IMR-90 (cell line): ENCODE results near the gene GNPTG. TPM values are rescaled to one million over a fixed set of nuclear protein-coding genes. Genes with fewer than 3 reads are reported as not detected.

Experiments
- ATAC-seq: fragments of 200-7000 bp; cut with Tn5 transposase; 2 replicates; pipeline ENCODE4 v1.9.1; 2020; ENCODE audit warnings: low read depth, mild to moderate bottlenecking, moderate library complexity
- BruUV-seq: library from RNA; stranded (reverse); fragments of 400-500 nt; replicated peaks from 2 replicates; lab custom pipeline; 2021; lab: Mats Ljungman, UMichigan
- CTCF ChIA-PET: fragments of 300-600 bp; formaldehyde crosslinking; extraction: SDS; loops from one replicate; lab custom pipeline; 2021; ENCODE audit warnings: antibody characterized with exemption; lab: Yijun Ruan, JAX
- POLR2A ChIA-PET: fragments of 300-600 bp; sonication (Branson Sonifier 250); formaldehyde crosslinking; loops from one replicate; lab custom pipeline; 2022; ENCODE audit warnings: antibody characterized with exemption; ENCODE audit not compliant: unreplicated experiment; lab: Charles Lee
- DNase-seq: peaks from one replicate; pipeline ENCODE4 v3.0.0; 2013
- H2AFZ ChIP-seq: replicated peaks from 2 replicates; pipeline ENCODE3; 2013; ENCODE audit warnings: low read length, mild to moderate bottlenecking; ENCODE audit not compliant: poor library complexity
- H2AK5ac ChIP-seq: 2 replicates; pipeline ENCODE4 v1.6.1; 2013; ENCODE audit warnings: low read depth, low read length, inconsistent platforms
- H2AK9ac ChIP-seq: replicated peaks from 2 replicates; pipeline ENCODE3; 2013; ENCODE audit warnings: mild to moderate bottlenecking, low read depth, low read length, moderate library complexity; ENCODE audit not compliant: poor library complexity
- H2BK120ac ChIP-seq: 2 replicates; pipeline ENCODE4 v1.6.1; 2013; ENCODE audit warnings: low read depth, low read length, inconsistent platforms
- H2BK15ac ChIP-seq: 3 replicates; pipeline ENCODE4 v1.6.1; 2013; ENCODE audit warnings: low read depth, low read length, inconsistent platforms
- H2BK20ac ChIP-seq: 2 replicates; pipeline ENCODE4 v1.6.1; 2013; ENCODE audit warnings: low read depth, mild to moderate bottlenecking, inconsistent platforms, low read length, moderate library complexity
- H2BK5ac ChIP-seq: 2 replicates; pipeline ENCODE4 v1.6.1; 2013; ENCODE audit warnings: mild to moderate bottlenecking, low read depth, low read length, inconsistent platforms; ENCODE audit not compliant: poor library complexity, severe bottlenecking
- H3K14ac ChIP-seq: replicated peaks from 2 replicates; pipeline ENCODE4 v1.6.1; 2013; ENCODE audit warnings: low read depth, low read length, inconsistent platforms
- H3K18ac ChIP-seq: 2 replicates; pipeline ENCODE4 v1.6.1; 2013; ENCODE audit warnings: low read depth, low read length, control low read depth
- H3K23ac ChIP-seq: 2 replicates; pipeline ENCODE4 v1.6.1; 2013; ENCODE audit warnings: low read depth, low read length, inconsistent platforms
- H3K27ac ChIP-seq: 2 replicates; pipeline ENCODE4 v1.5.1; 2013; ENCODE audit warnings: mild to moderate bottlenecking, control low read depth, low read length; ENCODE audit not compliant: insufficient read depth
- H3K27me3 ChIP-seq: 2 replicates; pipeline ENCODE4 v1.6.1; 2013; ENCODE audit warnings: low read length; ENCODE audit not compliant: control insufficient read depth, insufficient read depth
- H3K36me3 ChIP-seq: 2 replicates; pipeline ENCODE4 v1.6.1; 2013; ENCODE audit warnings: low read length, mixed read lengths; ENCODE audit not compliant: control insufficient read depth, insufficient read depth
- H3K4ac ChIP-seq: 2 replicates; pipeline ENCODE4 v1.6.1; 2013; ENCODE audit warnings: low read depth, low read length, inconsistent platforms
- H3K4me1 ChIP-seq: 2 replicates; pipeline ENCODE4 v1.6.1; 2013; ENCODE audit warnings: low read length, mixed read lengths; ENCODE audit not compliant: control insufficient read depth, insufficient read depth
- H3K4me2 ChIP-seq: 2 replicates; pipeline ENCODE4 v1.6.1; 2013; ENCODE audit warnings: low read depth, mild to moderate bottlenecking, control low read depth, low read length, moderate library complexity
- H3K4me3 ChIP-seq: 2 replicates; pipeline ENCODE4 v1.5.1; 2013; ENCODE audit warnings: low read depth, mild to moderate bottlenecking, control low read depth, low read length, moderate library complexity; ENCODE audit not compliant: insufficient read depth
- H3K56ac ChIP-seq: 2 replicates; pipeline ENCODE4 v1.6.1; 2013; ENCODE audit warnings: low read length, inconsistent platforms; ENCODE audit not compliant: insufficient read depth; ENCODE audit errors: extremely low read depth
- H3K79me1 ChIP-seq, 2 experiments: 2 replicates each; pipeline ENCODE4 v1.6.1; 2013; ENCODE audit warnings: low read length in 2 of 2, inconsistent platforms in 1 of 2, low read depth in 1 of 2
- H3K9ac ChIP-seq: 2 replicates; pipeline ENCODE4 v1.6.1; 2013; ENCODE audit warnings: low read depth, low read length, control low read depth
- H3K9me1 ChIP-seq: 2 replicates; pipeline ENCODE4 v1.6.1; 2013; ENCODE audit warnings: low read length, inconsistent platforms; ENCODE audit not compliant: insufficient read depth
- H3K9me3 ChIP-seq: 2 replicates; pipeline ENCODE4 v1.6.1; 2013; ENCODE audit warnings: low read length; ENCODE audit not compliant: control insufficient read depth, insufficient read depth
- H4K20me1 ChIP-seq: 2 replicates; pipeline ENCODE4 v1.6.1; 2013; ENCODE audit warnings: low read length, inconsistent platforms; ENCODE audit not compliant: insufficient read depth
- H4K5ac ChIP-seq: 2 replicates; pipeline ENCODE4 v1.6.1; 2013; ENCODE audit warnings: mild to moderate bottlenecking, low read depth, low read length, control low read depth
- H4K8ac ChIP-seq, 2 experiments: 2 replicates each; pipeline ENCODE4 v1.6.1; 2013; ENCODE audit warnings: low read depth in 2 of 2, low read length in 2 of 2, control low read depth in 1 of 2, inconsistent platforms in 1 of 2
- H4K91ac ChIP-seq: 2 replicates; pipeline ENCODE4 v1.6.1; 2013; ENCODE audit warnings: low read depth, low read length, inconsistent platforms; ENCODE audit not compliant: insufficient read depth
- BHLHE40 ChIP-seq: fragments of 150-350 bp; IDR thresholded peaks from 2 replicates; pipeline ENCODE4 v1.6.1; 2016; ENCODE audit warnings: mild to moderate bottlenecking, low read depth, low read length
- CEBPB ChIP-seq: IDR thresholded peaks from 2 replicates; pipeline ENCODE4 v1.6.1; 2012; ENCODE audit warnings: low read depth, low read length, improper control_type of control experiment
- CHD1 ChIP-seq: IDR thresholded peaks from 2 replicates; pipeline ENCODE4 v1.6.1; 2012; ENCODE audit warnings: low read depth, low read length, improper control_type of control experiment
- FOS ChIP-seq: fragments of 150-350 bp; IDR thresholded peaks from 2 replicates; pipeline ENCODE4 v1.6.1; 2016; ENCODE audit warnings: low read depth, low read length
- MAFK ChIP-seq: IDR thresholded peaks from 2 replicates; pipeline ENCODE4 v1.6.1; 2012; ENCODE audit warnings: low read depth, low read length, improper control_type of control experiment
- MAZ ChIP-seq: IDR thresholded peaks from 2 replicates; pipeline ENCODE4 v1.6.1; 2012; ENCODE audit warnings: low read depth, mild to moderate bottlenecking, low read length, improper control_type of control experiment, moderate library complexity, borderline replicate concordance
- MXI1 ChIP-seq: IDR thresholded peaks from 2 replicates; pipeline ENCODE4 v1.6.1; 2012; ENCODE audit warnings: low read depth, mild to moderate bottlenecking, low read length, moderate library complexity, borderline replicate concordance
- NFE2L2 ChIP-seq: fragments of 150-350 bp; IDR thresholded peaks from 2 replicates; pipeline ENCODE4 v1.6.1; 2016; ENCODE audit warnings: low read depth, mild to moderate bottlenecking, low read length
- POLR2A ChIP-seq: IDR thresholded peaks from 2 replicates; pipeline ENCODE4 v1.6.1; 2012; ENCODE audit warnings: mild to moderate bottlenecking, low read depth, low read length
- RAD21 ChIP-seq: IDR thresholded peaks from 2 replicates; pipeline ENCODE4 v1.6.1; 2012; ENCODE audit warnings: low read length, improper control_type of control experiment
- RCOR1 ChIP-seq: IDR thresholded peaks from 2 replicates; pipeline ENCODE4 v1.6.1; 2012; ENCODE audit warnings: mild to moderate bottlenecking, low read length, improper control_type of control experiment; ENCODE audit not compliant: insufficient replicate concordance
- RFX5 ChIP-seq: IDR thresholded peaks from 2 replicates; pipeline ENCODE4 v1.8.0; 2012; ENCODE audit warnings: low read depth, mild to moderate bottlenecking, low read length, moderate library complexity
- SMC3 ChIP-seq: fragments of 150-350 bp; IDR thresholded peaks from 2 replicates; pipeline ENCODE4 v1.6.1; 2016; ENCODE audit warnings: low read depth, mild to moderate bottlenecking, antibody characterized with exemption, low read length, moderate library complexity
- WGBS, 2 experiments: methylation state at CpG; one replicate each; pipeline versions ENCODE4 v1.1.5 to v1.1.7; 2013; ENCODE audit warnings: missing lambda C conversion rate in 2 of 2; ENCODE audit not compliant: insufficient read length in 1 of 2; ENCODE audit errors: extremely low coverage in 2 of 2; 5-methylcytosine and 5-hydroxymethylcytosine counted together
- dilution Hi-C: fragments of 300-500 bp; cut with HindIII; formaldehyde crosslinking; loops from one replicate; pipeline ENCODE4 v1.14.3; 2018; ENCODE audit warnings: low sequenced_read_pairs; ENCODE audit not compliant: unreplicated experiment
- in situ Hi-C: fragments of 300-500 bp; cut with MboI; formaldehyde crosslinking; loops from 3 replicates; pipeline ENCODE4 v1.14.3; 2019; ENCODE audit warnings: low sequenced_read_pairs, inconsistent platforms, mixed read lengths
- intact Hi-C: fragments of 100-400 bp; cut with micrococcal nuclease; formaldehyde crosslinking; loops from 2 replicates; pipeline ENCODE4 v1.10.0; 2022
- polyA plus RNA-seq, 3 experiments: library from polyadenylated mRNA; depleted of rRNA; stranded (reverse); fragments of >200 nt; gene quantifications; 2 replicates each; pipeline ENCODE4 v1.2.3, GENCODE V29; 2012; ENCODE audit warnings: low replicate concordance in 1 of 3
- total RNA-seq: library from RNA; depleted of rRNA; stranded (reverse); fragments of >200 nt; gene quantifications from 2 replicates; pipeline ENCODE4 v1.2.3, GENCODE V29; 2012
- TF ChIP-seq, protein P1 (sequence below): fragments of 150-350 bp; IDR thresholded peaks from 2 replicates; pipeline ENCODE4 v1.6.1; 2016; ENCODE audit warnings: low read depth, mild to moderate bottlenecking, low read length, moderate library complexity, borderline replicate concordance
- TF ChIP-seq, protein P2 (sequence below): fragments of 150-350 bp; IDR thresholded peaks from 2 replicates; pipeline ENCODE4 v1.6.1; 2017; ENCODE audit warnings: mild to moderate bottlenecking, antibody characterized with exemption, low read length, low read depth
- TF ChIP-seq, protein P3 (sequence below): conservative IDR thresholded peaks from 2 replicates; pipeline ENCODE4 v1.5.1; 2012; ENCODE audit warnings: mild to moderate bottlenecking, low read depth, low read length, improper control_type of control experiment

The GNPTG gene
- total and polyA plus RNA-seq, 2 of the 4 experiments (the other 2 are of a cell fraction): 14.9 to 70.8 TPM

DNA sequence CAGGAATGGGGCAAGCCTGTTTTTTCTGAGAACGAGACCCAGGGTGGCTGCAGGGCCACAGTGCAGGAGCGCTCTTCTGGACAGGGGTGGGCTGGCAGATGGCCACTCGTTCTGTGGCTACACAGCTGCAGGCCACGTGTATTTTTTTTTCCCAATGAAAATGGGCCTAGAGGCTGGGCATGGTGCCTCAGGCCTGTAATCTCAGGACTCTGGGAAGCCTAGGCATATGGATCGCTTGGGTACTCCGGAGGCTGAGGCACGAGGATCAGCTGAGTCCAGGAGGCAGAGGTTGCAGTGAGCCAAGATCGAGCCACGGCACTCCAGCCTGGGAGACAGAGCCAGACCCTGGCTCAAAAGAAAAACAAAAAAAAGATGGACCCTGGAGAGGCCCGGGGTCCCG, 56.0 kb downstream of the GNPTG start:
- BruUV-seq: no TSS peak
- Histone ChIP-seq H2BK15ac (no peak overlapping the region), H3K9me1 (no peaks in the 10 kb centered on the region), H2BK20ac (no peak overlapping the region), H2AFZ (peak overlapping the region; percentile 96), H3K27me3 (no peaks in the 10 kb centered on the region), H2AK5ac (peak overlapping the region; percentile 33; the same call in 1 of the 2 replicates), H3K27ac (no peak overlapping the region), H3K9me3 (no peaks in the 10 kb centered on the region), H3K14ac (no peak overlapping the region), H4K5ac (no peak overlapping the region), H4K91ac (no peak overlapping the region), H2BK5ac (peak overlapping the region; percentile 15), H3K4ac (peak overlapping the region; percentile 42; the same call in 1 of the 2 replicates), H4K8ac (peak overlapping the region in 1 of 2 experiments; percentile 67; a peak in 1 of 4 replicates), H3K56ac (no peak overlapping the region), H3K4me2 (peak overlapping the region; percentile 66), H3K23ac (no peak overlapping the region), H3K18ac (no peak overlapping the region), H3K4me1 (peaks cover 6% of the 10 kb centered on the region; the same call in 1 of the 2 replicates), H4K20me1 (no peaks in the 10 kb centered on the region; the same call in none of the 2 replicates), H2BK120ac (no peak overlapping the region), H3K79me1 (peaks cover 5 to 49% of the 10 kb centered on the region in 2 experiments), H3K36me3 (peaks cover 20% of the 10 kb centered on the region), H2AK9ac (peak overlapping the region; percentile 90), H3K4me3 (peak overlapping the region; percentile 7; the same call in 1 of the 2 replicates), H3K9ac (no peak overlapping the region)
- in situ Hi-C loops: no loop called here
- POLR2A ChIA-PET: interaction anchor here (0.6 kb wide), 1 partner anchor 19 kb away, joined by 3 read pairs; no protein-coding TSS in a partner anchor
- no peak for ATAC-seq
- intact Hi-C loops: no loop called here
- peak; percentile 13 for DNase-seq
- TF ChIP-seq MAZ (no peak), POLR2A (no peak), SMC3 (no peak), MXI1 (no peak), CHD1 (no peak), NFE2L2 (no peak), BHLHE40 (no peak), FOS (no peak), MAFK (no peak), CEBPB (no peak), RAD21 (no peak), RFX5 (no peak), RCOR1 (no peak)
- TF ChIP-seq, protein P1, sequence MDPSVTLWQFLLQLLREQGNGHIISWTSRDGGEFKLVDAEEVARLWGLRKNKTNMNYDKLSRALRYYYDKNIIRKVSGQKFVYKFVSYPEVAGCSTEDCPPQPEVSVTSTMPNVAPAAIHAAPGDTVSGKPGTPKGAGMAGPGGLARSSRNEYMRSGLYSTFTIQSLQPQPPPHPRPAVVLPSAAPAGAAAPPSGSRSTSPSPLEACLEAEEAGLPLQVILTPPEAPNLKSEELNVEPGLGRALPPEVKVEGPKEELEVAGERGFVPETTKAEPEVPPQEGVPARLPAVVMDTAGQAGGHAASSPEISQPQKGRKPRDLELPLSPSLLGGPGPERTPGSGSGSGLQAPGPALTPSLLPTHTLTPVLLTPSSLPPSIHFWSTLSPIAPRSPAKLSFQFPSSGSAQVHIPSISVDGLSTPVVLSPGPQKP: no peak
- TF ChIP-seq, protein P2, sequence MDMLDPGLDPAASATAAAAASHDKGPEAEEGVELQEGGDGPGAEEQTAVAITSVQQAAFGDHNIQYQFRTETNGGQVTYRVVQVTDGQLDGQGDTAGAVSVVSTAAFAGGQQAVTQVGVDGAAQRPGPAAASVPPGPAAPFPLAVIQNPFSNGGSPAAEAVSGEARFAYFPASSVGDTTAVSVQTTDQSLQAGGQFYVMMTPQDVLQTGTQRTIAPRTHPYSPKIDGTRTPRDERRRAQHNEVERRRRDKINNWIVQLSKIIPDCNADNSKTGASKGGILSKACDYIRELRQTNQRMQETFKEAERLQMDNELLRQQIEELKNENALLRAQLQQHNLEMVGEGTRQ: no peak
- TF ChIP-seq, protein P3, sequence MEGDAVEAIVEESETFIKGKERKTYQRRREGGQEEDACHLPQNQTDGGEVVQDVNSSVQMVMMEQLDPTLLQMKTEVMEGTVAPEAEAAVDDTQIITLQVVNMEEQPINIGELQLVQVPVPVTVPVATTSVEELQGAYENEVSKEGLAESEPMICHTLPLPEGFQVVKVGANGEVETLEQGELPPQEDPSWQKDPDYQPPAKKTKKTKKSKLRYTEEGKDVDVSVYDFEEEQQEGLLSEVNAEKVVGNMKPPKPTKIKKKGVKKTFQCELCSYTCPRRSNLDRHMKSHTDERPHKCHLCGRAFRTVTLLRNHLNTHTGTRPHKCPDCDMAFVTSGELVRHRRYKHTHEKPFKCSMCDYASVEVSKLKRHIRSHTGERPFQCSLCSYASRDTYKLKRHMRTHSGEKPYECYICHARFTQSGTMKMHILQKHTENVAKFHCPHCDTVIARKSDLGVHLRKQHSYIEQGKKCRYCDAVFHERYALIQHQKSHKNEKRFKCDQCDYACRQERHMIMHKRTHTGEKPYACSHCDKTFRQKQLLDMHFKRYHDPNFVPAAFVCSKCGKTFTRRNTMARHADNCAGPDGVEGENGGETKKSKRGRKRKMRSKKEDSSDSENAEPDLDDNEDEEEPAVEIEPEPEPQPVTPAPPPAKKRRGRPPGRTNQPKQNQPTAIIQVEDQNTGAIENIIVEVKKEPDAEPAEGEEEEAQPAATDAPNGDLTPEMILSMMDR: no peak
- 56% methylated on average over 4 of the region's 11 CpGs; no CpG with 5 or more reads in 1 of the 2 experiments for WGBS, 2 experiments
- dilution Hi-C loops: no loop called here
- CTCF ChIA-PET: interaction anchor here (0.6 to 0.7 kb wide), 2 partner anchors 15 to 262 kb away, joined by 3 read pairs; no protein-coding TSS in a partner anchor
